Measurements from ENCODE around the gene SMG6. TPM values are rescaled to one million over a fixed set of nuclear protein-coding genes. Genes with fewer than 3 reads are reported as not detected.

SMG6 gene
- total RNA-seq, 6 experiments from 2014 or later = 7.4 to 10.4 (median 8.9) TPM

GRCh38 chr17:2029911-2030778, 273.4 kb downstream of the SMG6 start, which contains the start of gene DPH1:
Gene DPH1, plus strand, starts transcription at chr17:2030153. Its CDS starts 17 bp downstream, at chr17:2030170.
- peak; percentile 87 to 91 (median 88) for ATAC-seq
- H3K4me3 ChIP-seq = peak within 1 kb of the TSS; percentile 99 to 100 (median 99)
- TF ChIP-seq POLR2A (IDR thresholded peaks at IDR 0.05) (peak; percentile 12), CTCF (IDR thresholded peaks at IDR 0.05) (no peak)
- no peaks in the 10 kb centered on the region for H3K9me3 ChIP-seq
- peak; percentile 90 to 92 (median 91) for DNase-seq
- WGBS (ENCODE audit: insufficient coverage, low coverage, low lambda C conversion rate, missing lambda C conversion rate) = 0% methylated on average over 23 of the region's 59 CpGs
- peak within 1 kb of the TSS; percentile 48 to 57 (median 56) for H3K27ac ChIP-seq
- H3K36me3 ChIP-seq = no peaks in the 10 kb centered on the region
- intact Hi-C loops (cut with DNase I) = loop anchor here (5.0 kb wide), 1 partner anchor 123 kb away; no protein-coding TSS in a partner anchor
- peaks cover 0 to 23% (median 7%) of the 10 kb centered on the region in 4 donors for H3K4me1 ChIP-seq
- H3K27me3 ChIP-seq = no peaks in the 10 kb centered on the region

- Histone ChIP-seq H3K9me3 (no peaks in the 10 kb centered on the region), H3K27me3 (no peaks in the 10 kb centered on the region)
- TF ChIP-seq POLR2A (IDR thresholded peaks at IDR 0.05) (no peak), CTCF (IDR thresholded peaks at IDR 0.05) (no peak)
These were observed 274.8 kb downstream of the SMG6 start for GRCh38 chr17:2028737-2029136.

GRCh38 chr17:2028234-2028614, 275.4 kb downstream of the SMG6 start:
- ATAC-seq (no peak), DNase-seq (no peak)
- Histone ChIP-seq H3K9me3 (no peaks in the 10 kb centered on the region), H3K4me1 (peaks cover 0 to 38% (median 10%) of the 10 kb centered on the region in 4 donors), H3K27me3 (no peaks in the 10 kb centered on the region), H3K4me3 (no peak overlapping the region), H3K27ac (no peak overlapping the region), H3K36me3 (no peaks in the 10 kb centered on the region)
- no peak for TF ChIP-seq POLR2A (IDR thresholded peaks at IDR 0.05)
- TF ChIP-seq CTCF (IDR thresholded peaks at IDR 0.05) = no peak
- intact Hi-C loops (cut with DNase I) = loop anchor here (5.0 kb wide), 1 partner anchor 121 kb away; no protein-coding TSS in a partner anchor
- 95% methylated on average over 3 of the region's 5 CpGs for WGBS (ENCODE audit: insufficient coverage, low coverage, low lambda C conversion rate, missing lambda C conversion rate)

More at GRCh38 chr17:2028737-2029136, 274.8 kb downstream of the SMG6 start:
- ATAC-seq = no peak
- no peak overlapping the region for H3K4me3 ChIP-seq
- intact Hi-C loops (cut with DNase I) = loop anchor here (5.0 kb wide), 1 partner anchor 121 kb away; no protein-coding TSS in a partner anchor
- no peak overlapping the region for H3K27ac ChIP-seq
- no peak for DNase-seq
- 20% methylated on average over 1 of the region's 6 CpGs for WGBS (ENCODE audit: insufficient coverage, low coverage, low lambda C conversion rate, missing lambda C conversion rate)
- peaks cover 0 to 37% (median 9%) of the 10 kb centered on the region in 4 donors for H3K4me1 ChIP-seq
- no peaks in the 10 kb centered on the region for H3K36me3 ChIP-seq

- no peaks in the 10 kb centered on the region for H3K27me3 ChIP-seq
- intact Hi-C loops (cut with DNase I) = loop anchor here (5.0 kb wide), 1 partner anchor 120 kb away; no protein-coding TSS in a partner anchor
- DNase-seq = no peak
- no peak for ATAC-seq
- peaks cover 0 to 38% (median 10%) of the 10 kb centered on the region in 4 donors for H3K4me1 ChIP-seq
- H3K27ac ChIP-seq = no peak overlapping the region
- H3K9me3 ChIP-seq = no peaks in the 10 kb centered on the region
- WGBS (ENCODE audit: insufficient coverage, low coverage, low lambda C conversion rate, missing lambda C conversion rate) = 79% methylated on average over 6 of the region's 11 CpGs
- H3K36me3 ChIP-seq = no peaks in the 10 kb centered on the region
- no peak overlapping the region for H3K4me3 ChIP-seq
- TF ChIP-seq CTCF (IDR thresholded peaks at IDR 0.05) (no peak), POLR2A (IDR thresholded peaks at IDR 0.05) (no peak)
These were observed 275.9 kb downstream of the SMG6 start for GRCh38 chr17:2027528-2028233.
